ENCODE measurements around the gene TSSK6. TPM values are rescaled to one million over a fixed set of nuclear protein-coding genes. Genes with fewer than 3 reads are reported as not detected.
"Not testable (repeated sequence)": the region's sequence is repeated elsewhere in the genome, so short reads cannot be mapped to it uniquely, and the experiment has no call there.

Gene TSSK6
- total RNA-seq, 1 donor from 2014 or later, result 0.77 TPM

DNA sequence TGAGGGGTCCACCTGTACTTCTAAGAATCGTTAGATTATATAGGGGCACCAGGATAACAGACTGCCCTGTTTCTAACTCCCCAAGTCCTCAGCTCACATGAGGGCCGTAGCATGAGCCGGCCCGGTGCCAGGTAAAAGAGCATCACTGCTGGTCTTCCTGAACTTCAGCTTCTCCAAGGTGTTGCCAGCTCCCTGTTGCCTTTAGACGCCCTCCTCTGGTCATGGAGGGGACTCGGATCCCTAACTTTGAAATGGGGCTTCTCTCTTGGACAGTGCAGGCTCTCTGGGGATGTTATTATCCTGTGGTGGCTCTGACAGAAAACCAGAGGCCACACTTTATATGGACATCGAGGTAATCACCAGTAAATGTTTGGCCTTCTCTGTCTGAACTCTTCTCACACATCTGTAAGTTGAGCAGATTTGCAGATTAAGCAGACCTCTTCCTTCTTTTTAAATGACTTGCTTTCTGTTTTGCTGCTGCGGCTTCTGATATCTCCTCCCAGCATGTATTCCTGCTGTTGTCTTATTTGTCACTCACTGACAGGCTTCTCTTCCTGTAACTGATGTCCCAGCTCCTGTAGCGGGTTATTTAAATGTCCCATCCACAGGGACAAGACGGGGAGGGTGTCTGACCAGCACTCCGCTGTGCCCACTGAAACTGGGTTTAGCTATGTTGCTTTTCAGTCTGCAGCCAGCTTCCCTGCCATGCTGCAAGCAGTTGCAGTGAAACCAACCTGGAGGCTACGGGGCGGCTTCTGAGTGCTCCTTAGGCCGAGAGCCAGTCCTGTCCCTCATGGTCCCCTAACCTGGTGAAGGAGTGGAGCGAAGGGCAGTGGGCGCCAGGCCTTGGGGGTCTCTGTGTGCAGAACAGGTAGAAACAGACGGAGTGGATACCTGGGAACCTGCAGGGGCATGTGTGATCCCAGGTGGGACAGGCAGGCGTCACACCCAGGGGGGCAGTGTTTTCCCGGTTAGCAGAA is 39.2 kb downstream of the TSSK6 start:
- H3K4me1 ChIP-seq, result peaks cover 51% of the 10 kb centered on the region
- no peak overlapping the region for H3K27ac ChIP-seq (replicated peaks)
- intact Hi-C loops (cut with micrococcal nuclease), result no loop called here
- no peaks in the 10 kb centered on the region for H3K27me3 ChIP-seq (ENCODE audit: low read depth)
- no peaks in the 10 kb centered on the region for H3K9me3 ChIP-seq (replicated peaks)
- peaks cover 8% of the 10 kb centered on the region for H3K36me3 ChIP-seq
- H3K4me3 ChIP-seq, result no peak overlapping the region
- TF ChIP-seq, protein P1, sequence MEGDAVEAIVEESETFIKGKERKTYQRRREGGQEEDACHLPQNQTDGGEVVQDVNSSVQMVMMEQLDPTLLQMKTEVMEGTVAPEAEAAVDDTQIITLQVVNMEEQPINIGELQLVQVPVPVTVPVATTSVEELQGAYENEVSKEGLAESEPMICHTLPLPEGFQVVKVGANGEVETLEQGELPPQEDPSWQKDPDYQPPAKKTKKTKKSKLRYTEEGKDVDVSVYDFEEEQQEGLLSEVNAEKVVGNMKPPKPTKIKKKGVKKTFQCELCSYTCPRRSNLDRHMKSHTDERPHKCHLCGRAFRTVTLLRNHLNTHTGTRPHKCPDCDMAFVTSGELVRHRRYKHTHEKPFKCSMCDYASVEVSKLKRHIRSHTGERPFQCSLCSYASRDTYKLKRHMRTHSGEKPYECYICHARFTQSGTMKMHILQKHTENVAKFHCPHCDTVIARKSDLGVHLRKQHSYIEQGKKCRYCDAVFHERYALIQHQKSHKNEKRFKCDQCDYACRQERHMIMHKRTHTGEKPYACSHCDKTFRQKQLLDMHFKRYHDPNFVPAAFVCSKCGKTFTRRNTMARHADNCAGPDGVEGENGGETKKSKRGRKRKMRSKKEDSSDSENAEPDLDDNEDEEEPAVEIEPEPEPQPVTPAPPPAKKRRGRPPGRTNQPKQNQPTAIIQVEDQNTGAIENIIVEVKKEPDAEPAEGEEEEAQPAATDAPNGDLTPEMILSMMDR (IDR thresholded peaks at IDR 0.05; ENCODE audit: borderline replicate concordance), result peak; percentile 45
- DNase-seq, result no peak

DNA sequence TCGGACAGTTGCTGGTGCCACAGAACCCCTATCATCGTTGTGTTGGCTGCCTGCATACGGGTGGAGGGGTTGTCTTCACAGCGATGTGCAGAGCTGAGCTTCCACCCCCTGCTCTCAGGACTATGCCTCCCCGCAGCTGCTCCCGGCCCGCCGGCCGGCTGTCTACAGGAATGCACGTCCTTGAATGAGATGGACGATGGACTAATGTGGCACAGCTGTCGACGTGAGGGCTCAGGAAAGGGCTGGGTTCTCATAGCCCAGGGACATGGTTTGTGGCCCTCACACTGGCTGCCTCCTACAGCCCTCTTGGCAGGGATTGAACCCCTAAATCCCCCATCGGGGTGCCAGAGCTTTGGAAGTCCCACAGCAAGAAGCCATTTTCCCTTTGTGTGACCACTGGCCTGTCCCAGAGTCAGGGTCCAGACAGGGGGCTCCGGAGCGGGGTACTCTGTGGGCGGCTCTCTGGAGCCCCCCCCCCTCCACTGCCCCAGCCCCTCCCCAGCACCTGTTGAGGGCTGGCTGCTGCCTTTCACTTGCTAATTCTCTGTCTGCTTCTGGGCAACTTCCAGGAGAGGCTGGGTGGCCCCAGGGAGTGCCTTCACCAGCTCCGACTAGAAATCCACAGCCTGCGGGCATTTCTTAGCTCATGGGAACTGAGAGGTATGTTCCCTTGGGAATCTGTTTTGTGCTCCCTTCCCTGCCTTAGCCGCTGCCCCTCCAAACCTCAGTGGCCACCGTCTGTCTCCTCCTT is 40.2 kb downstream of the TSSK6 start:
- H3K36me3 ChIP-seq, result peaks cover 8% of the 10 kb centered on the region
- peak overlapping the region; percentile 30 for H3K27ac ChIP-seq (replicated peaks)
- DNase-seq, result no peak
- H3K9me3 ChIP-seq (replicated peaks), result no peaks in the 10 kb centered on the region
- TF ChIP-seq, protein P1 (IDR thresholded peaks at IDR 0.05; ENCODE audit: borderline replicate concordance), result no peak
- no peak overlapping the region for H3K4me3 ChIP-seq
- peaks cover 56% of the 10 kb centered on the region for H3K4me1 ChIP-seq
- H3K27me3 ChIP-seq (ENCODE audit: low read depth), result no peaks in the 10 kb centered on the region
- intact Hi-C loops (cut with micrococcal nuclease), result no loop called here

DNA sequence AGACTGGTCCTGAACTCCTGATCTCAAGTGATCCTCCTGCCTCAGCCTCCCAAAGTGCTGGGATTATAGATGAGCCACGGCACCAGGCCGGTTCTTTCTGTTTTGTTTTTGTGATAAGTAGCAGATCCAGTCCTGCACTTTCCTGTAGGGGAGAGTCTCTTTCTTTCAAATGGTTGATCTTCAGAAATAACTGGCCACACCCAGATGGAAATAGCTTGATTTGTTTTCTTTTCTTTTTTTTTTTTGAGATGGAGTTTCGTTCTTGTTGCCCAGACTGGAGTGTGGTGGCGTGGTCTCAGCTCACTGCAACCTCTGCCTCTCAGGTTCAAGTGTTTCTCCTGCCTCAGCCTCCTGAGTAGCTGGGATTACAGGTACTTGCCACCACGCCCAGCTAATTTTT is 43.2 kb downstream of the TSSK6 start:
- H3K27me3 ChIP-seq (ENCODE audit: low read depth); H3K27ac ChIP-seq (replicated peaks); DNase-seq; H3K4me3 ChIP-seq; intact Hi-C loops (cut with micrococcal nuclease): not testable (repeated sequence)
- peaks cover 49% of the 10 kb centered on the region for H3K4me1 ChIP-seq
- peaks cover 32% of the 10 kb centered on the region for H3K36me3 ChIP-seq
- H3K9me3 ChIP-seq (replicated peaks), result peaks cover 26% of the 10 kb centered on the region

DNA sequence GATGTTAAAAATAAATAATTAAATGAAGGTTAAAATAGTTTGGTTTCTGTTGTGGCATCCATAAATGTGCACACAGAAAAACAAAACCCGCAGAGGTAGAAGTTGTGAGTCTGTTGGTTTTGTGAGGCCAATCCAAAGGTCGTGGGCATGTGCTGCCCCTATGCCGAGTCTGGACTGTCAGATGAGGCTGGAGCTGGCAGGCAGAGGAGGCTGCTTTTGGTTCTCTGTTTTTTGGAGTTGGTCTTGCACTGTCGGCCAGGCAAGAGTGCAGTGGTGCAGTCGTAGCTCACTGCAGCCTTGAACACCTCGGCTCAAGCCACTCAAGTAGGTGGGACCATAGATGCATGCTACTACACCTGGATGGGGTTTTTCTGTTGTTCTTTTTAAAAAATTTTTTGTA is 43.7 kb downstream of the TSSK6 start:
- H3K27ac ChIP-seq (replicated peaks), result no peak overlapping the region
- no peak for DNase-seq
- H3K4me3 ChIP-seq, result no peak overlapping the region
- H3K36me3 ChIP-seq, result peaks cover 36% of the 10 kb centered on the region
- peaks cover 47% of the 10 kb centered on the region for H3K4me1 ChIP-seq
- intact Hi-C loops (cut with micrococcal nuclease), result no loop called here
- TF ChIP-seq, protein P1 (IDR thresholded peaks at IDR 0.05; ENCODE audit: borderline replicate concordance), result no peak
- H3K9me3 ChIP-seq (replicated peaks), result peaks cover 30% of the 10 kb centered on the region
- H3K27me3 ChIP-seq (ENCODE audit: low read depth), result no peaks in the 10 kb centered on the region

DNA sequence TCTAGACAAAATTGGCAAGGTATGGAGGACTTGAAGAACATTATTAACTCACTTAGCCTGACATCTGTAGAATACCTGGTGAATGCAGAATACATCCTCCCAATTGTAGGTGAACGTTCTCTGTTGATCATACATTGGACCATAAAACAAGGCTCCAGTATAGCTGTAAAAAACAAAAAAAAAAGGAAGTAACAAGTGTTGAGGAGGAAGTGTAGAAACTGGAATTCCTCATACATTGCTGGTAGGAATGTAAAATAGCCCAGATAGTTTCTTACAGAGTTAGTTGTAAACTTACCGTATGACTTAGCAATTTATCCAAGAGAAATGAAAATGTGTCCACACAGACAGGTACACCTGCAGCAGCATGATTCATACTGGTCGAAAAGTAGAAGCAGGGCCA is 44.8 kb downstream of the TSSK6 start:
- Histone ChIP-seq H3K27me3 (ENCODE audit: low read depth) (no peaks in the 10 kb centered on the region), H3K4me1 (peaks cover 36% of the 10 kb centered on the region), H3K27ac (replicated peaks) (no peak overlapping the region), H3K9me3 (replicated peaks) (peaks cover 30% of the 10 kb centered on the region), H3K36me3 (peaks cover 47% of the 10 kb centered on the region), H3K4me3 (no peak overlapping the region)
- no peak for DNase-seq
- TF ChIP-seq, protein P1 (IDR thresholded peaks at IDR 0.05; ENCODE audit: borderline replicate concordance), result no peak
- intact Hi-C loops (cut with micrococcal nuclease), result no loop called here

All from left ventricle myocardium inferior (tissue), 1 donor.